H1 (cell line): ENCODE results near the gene TTC9. TPM values are rescaled to one million over a fixed set of nuclear protein-coding genes. Genes with fewer than 3 reads are reported as not detected.

Experiments
- ATF2 ChIP-seq: IDR thresholded peaks from 2 replicates; pipeline ENCODE4 v1.6.1; 2012; ENCODE audit warnings: low read length, inconsistent platforms
- ATF3 ChIP-seq: IDR thresholded peaks from 2 replicates; pipeline ENCODE4 v1.6.1; 2011; ENCODE audit warnings: low read depth, mild to moderate bottlenecking, low read length; ENCODE audit not compliant: insufficient read depth
- BRCA1 ChIP-seq: IDR thresholded peaks from 2 replicates; pipeline ENCODE4 v1.6.1; 2012; ENCODE audit warnings: low read depth, low read length, improper control_type of control experiment
- HDAC2 ChIP-seq, 2 experiments: fragments of 300-600 bp in 1 of 2; sonication (generic) in 1 of 2; IDR thresholded peaks; 2 replicates each; pipeline ENCODE4 v1.6.1; 2011 to 2012; ENCODE audit warnings: low read depth in 2 of 2, low read length in 2 of 2, mild to moderate bottlenecking in 2 of 2, moderate library complexity in 2 of 2, borderline replicate concordance in 1 of 2, inconsistent platforms in 1 of 2
- POU5F1 ChIP-seq: IDR thresholded peaks from 2 replicates; pipeline ENCODE4 v1.6.1; 2011; ENCODE audit warnings: low read depth, mild to moderate bottlenecking, low read length, moderate library complexity
- SIN3A ChIP-seq, 2 experiments: IDR thresholded peaks in 1 of 2; conservative IDR thresholded peaks in 1 of 2; 2 replicates each; pipeline ENCODE4 v1.6.1; 2011 to 2012; ENCODE audit warnings: low read length in 2 of 2, improper control_type of control experiment in 1 of 2, low read depth in 1 of 2, mild to moderate bottlenecking in 1 of 2
- TAF1 ChIP-seq: IDR thresholded peaks from 2 replicates; pipeline ENCODE4 v1.6.1; 2011; ENCODE audit warnings: mild to moderate bottlenecking, low read depth, low read length
- TBP ChIP-seq: IDR thresholded peaks from 2 replicates; pipeline ENCODE4 v1.6.1; 2011; ENCODE audit warnings: low read depth, low read length, improper control_type of control experiment
- polyA plus RNA-seq, 7 experiments: library from polyadenylated mRNA; depleted of rRNA in 3 of 7; stranded (reverse) in 5 of 7; unstranded in 2 of 7; fragments of >200 nt in 5 of 7; fragments of 200-250 nt in 2 of 7; gene quantifications; 1 replicate in 5 of 7; 2 replicates in 1 of 7; 4 replicates in 1 of 7; pipeline versions ENCODE4 v1.2.1 to v1.2.3, GENCODE V29; 2011 to 2013; ENCODE audit warnings: missing spikeins in 2 of 7, mixed read lengths in 2 of 7
- total RNA-seq: library from RNA; stranded (reverse); fragmentation: NEBNext Ultra II Directional; extraction: Animal tissue kit (Norgen Biotek cat#: 25700); gene quantifications from 2 replicates; pipeline ENCODE4 v1.2.1, GENCODE V29; 2021

Gene TTC9
- total and polyA plus RNA-seq, 2 of the 8 experiments (the other 6 are each of a cell fraction or from before 2014, with no cell fraction given), result 21.0 to 29.5 TPM

GRCh38 chr14:70645892-70646291 is 4.2 kb downstream of the TTC9 start (continued):
- TF ChIP-seq ATF2 (no peak), TBP (no peak), ATF3 (no peak), POU5F1 (no peak), TAF1 (no peak), BRCA1 (no peak), HDAC2 (IDR thresholded peaks at IDR 0.05; ENCODE audit: borderline replicate concordance in 1 of 2, low read depth in 2 of 2, low read length in 2 of 2) (no peak), SIN3A (conservative IDR thresholded peaks at IDR 0.05 in 1 of 2, IDR thresholded peaks at IDR 0.05 in 1 of 2; ENCODE audit: low read depth in 1 of 2, low read length in 2 of 2) (no peak)
